AML-193 (cell line): Measurements from ENCODE around the gene NODAL.

Source experiments
- DNase-seq, 2 experiments: peaks; one replicate each; lab custom pipeline; 2025; lab: John Stamatoyannopoulos, UW

Gene NODAL

GRCh38 chr10:70462349-70462984, 21.0 kb upstream of the NODAL start:
- no peak for DNase-seq

GRCh38 chr10:70461397-70462348, 20.2 kb upstream of the NODAL start:
- peak; percentile 30 to 52 for DNase-seq

- DNase-seq = no peak
These were observed 18.5 kb upstream of the NODAL start for GRCh38 chr10:70459774-70460490.

- DNase-seq = no peak
These were observed 17.7 kb upstream of the NODAL start for GRCh38 chr10:70459061-70459773.

- DNase-seq = no peak
These were observed 17.0 kb upstream of the NODAL start for GRCh38 chr10:70458329-70459060.

GRCh38 chr10:70457759-70458305, 16.4 kb upstream of the NODAL start:
- no peak for DNase-seq

- no peak for DNase-seq
These were observed 14.7 kb upstream of the NODAL start for GRCh38 chr10:70456164-70456563.

- DNase-seq = no peak
These were observed 13.7 kb upstream of the NODAL start for GRCh38 chr10:70455213-70455630.

- DNase-seq = no peak
These were observed 6.8 kb upstream of the NODAL start for GRCh38 chr10:70448236-70448635.

- no peak for DNase-seq
These were observed 4.5 kb upstream of the NODAL start for GRCh38 chr10:70445718-70446657.

- no peak for DNase-seq
These were observed 3.3 kb upstream of the NODAL start for GRCh38 chr10:70444744-70445143.

GRCh38 chr10:70442332-70442988, 979 bp upstream of the NODAL start:
- no peak for DNase-seq

GRCh38 chr10:70441895-70442309, 421 bp upstream of the NODAL start:
- DNase-seq = no peak

GRCh38 chr10:70440296-70441160, 953 bp downstream of the NODAL start:
- DNase-seq = no peak

- DNase-seq = no peak
These were observed 3.8 kb downstream of the NODAL start for GRCh38 chr10:70437721-70438120.

GRCh38 chr10:70435241-70436085, 6.0 kb downstream of the NODAL start:
- DNase-seq = no peak

- no peak for DNase-seq
These were observed 7.8 kb downstream of the NODAL start for GRCh38 chr10:70433581-70434280.
